ENCODE measurements around the gene FLOT2.
"Not testable (repeated sequence)": the region's sequence is repeated elsewhere in the genome, so short reads cannot be mapped to it uniquely, and the experiment has no call there.

The FLOT2 gene

DNA sequence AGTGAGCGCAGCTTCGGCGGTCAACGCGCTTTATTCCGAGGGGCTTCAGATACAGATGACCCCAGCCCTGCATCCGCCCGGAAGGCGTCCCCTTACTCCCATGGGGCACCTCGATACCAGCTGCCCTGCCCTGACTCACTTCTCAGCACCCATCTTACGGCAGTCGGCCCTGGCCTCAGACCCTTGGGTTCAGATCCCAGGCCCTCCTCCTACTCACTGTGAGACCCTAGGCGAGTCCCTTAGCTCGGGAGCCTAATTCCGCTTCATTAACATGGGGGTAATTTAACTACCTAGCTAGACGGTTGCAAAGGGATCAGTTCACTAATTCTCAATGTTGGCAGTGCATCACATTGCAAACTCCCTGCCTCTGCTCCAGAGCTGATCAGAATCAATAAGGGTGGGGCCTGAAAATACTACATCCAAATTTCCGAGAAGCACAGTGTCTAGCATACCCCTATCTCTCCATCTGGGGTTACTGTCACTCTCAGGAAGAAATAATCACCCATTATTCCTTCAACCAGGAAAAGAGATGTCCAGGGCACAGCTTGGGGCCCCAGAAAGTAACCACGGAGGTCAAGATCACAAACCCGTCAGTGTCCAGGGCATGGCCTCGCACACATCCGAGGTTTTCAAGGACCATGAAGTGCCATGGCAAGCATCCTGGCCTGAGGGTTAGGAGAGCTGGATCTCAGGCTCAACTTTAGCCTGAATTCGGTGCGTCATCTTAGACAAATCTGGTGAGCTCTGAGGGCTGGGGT is 415 bp upstream of the FLOT2 start:
- DNase-seq = peak in 2 of 58 donors; percentile 20 to 64

DNA sequence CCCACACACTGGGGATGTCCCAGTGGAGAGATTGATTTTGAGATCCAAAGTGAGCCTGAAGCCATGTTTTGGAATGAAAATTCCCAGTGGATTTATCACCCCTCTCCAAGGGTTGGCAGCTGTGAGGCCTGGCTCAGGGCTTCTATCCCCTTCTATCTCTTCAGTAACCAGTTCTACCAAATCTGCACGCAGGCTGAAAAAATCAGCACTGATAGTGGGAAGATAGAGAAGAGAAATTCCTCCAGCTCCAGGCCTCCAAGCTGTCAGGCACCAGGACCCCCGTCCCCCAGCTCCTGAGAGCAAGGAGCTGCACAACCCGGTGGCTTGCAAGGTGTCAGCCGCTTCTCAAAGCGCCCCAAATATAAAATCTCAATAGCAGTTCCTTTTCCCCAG is 1.0 kb downstream of the FLOT2 start:
- no peak for DNase-seq

DNA sequence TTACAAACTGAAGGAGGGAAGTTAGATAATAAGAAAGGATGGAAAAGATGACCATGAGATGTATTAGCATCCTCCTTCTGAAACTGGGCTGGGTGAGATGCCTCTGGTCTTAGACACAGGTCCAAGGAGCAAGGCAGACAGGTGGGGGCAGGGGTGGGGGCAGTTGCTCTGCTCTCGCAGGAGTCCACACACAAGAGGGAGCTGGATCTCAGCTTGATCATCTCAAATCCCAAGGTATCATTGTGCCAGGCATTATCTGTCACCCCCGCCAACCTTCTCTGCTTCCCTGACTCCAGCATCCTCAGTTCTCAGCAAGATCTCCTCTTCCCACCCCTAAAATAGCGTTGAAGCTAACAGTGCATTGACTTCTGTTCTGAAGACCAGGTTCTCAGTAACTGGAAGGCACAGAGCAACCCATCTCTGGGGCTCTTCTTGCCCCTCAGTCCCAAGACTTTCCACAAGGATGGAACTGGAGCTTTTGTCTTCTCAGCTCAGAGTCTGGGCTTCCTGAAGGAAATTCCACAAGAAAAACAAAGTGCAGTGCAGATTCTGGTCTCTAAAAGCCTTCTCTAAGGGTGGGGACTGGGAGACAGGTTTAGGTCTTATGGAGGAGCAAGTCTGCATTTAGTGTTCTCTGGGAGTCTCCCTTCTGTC is 1.6 kb downstream of the FLOT2 start:
- DNase-seq = no peak

DNA sequence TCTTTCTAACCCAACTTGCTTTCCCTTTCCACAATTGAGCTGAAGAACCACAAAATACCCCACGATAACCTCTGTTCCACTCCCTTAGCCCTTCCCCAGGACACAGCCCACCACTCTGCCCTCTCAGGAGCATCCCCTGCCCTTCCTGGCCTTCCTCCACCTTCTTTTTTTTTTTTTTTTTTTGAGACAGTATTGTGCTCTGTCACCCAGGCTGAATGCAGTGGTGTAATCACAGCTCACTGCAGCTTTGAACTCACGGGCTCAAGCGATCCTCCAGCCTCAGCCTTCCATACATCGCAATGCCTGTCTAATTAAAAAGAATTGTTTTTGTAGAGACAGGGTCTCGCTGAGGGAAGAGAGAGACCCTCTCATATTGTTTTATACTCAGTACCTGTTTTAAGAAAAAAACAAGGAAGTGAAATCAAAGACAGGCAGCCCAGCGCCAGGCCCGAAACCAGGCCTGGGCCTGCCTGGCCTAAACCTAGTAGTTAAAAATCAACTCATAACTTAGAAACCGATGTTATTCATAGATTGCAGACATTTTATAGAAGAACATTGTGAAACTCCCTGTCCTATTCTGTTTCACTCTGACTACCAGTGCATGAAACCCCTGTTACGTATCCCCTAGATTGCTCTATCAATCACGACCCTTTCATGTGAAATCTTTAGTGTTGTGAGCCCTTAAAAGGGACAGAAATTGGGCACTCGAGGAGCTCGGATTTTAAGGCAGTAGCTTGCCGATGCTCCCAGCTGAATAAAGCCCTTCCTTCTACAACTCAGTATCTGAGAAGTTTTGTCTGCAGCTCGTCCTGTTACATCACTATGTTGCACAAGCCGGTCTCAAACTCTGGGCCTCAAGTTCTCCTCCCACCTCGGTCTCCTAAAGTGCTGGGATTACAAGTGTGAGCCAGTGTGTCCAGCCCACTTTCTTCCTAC is 4.0 kb downstream of the FLOT2 start:
- not testable (repeated sequence) for DNase-seq

DNA sequence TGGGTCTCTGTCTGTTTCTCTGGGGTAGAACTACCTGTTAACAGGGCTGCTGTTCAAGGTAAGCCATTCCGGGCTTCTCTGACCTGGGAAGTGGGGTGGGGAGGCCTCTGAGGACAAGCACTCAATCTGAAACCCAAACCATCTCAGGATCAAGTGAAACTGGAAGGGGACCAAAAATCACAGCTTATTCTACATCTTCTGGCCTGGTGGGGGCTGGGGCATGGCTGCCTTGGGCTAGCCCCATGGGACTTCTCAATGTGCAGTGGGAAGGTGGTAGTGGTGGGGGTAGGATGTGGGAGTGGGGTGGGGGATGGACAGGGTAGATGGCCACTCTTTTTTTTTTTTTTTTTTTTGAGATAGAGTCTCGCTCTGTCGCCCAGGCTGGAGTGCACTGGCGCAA is 5.5 kb downstream of the FLOT2 start:
- no peak for DNase-seq

DNA sequence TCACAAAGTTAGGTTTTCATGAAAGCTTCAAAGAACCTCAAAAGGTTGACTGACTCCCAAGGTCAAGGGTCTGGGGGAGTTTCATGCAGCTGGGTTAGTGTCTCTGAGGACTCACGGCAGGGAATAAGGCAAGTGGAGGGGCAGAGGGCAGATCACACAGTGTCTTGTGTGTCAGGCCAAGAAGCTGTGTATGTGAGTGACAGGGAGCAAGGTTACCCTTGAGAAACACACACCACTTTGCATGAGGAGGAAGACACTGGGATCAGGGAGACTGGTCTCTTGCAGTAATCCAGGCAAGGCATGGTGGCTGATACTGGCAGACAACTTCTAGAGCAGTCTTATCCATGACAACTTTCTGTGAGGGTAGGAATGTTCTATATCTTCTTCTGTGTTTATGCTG is 6.3 kb downstream of the FLOT2 start:
- DNase-seq = no peak

DNA sequence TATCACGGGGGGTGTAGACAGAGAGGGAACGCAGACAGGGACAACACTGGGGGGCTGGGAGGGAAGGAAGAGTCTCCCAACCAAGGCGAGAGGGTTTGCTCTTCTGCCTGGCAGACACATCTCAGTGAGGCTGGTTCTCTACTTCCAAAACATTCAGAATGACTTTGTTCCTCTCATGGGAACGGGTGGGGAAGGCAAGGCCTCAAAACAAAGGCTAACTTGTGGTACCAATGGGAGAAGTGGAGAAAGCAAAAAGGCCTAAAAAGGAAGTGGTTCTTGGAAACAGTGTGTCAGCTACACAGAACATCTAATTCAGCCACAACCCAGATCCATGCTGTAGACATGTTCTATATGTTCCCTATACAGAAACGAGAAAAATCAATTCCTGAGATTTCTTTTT is 7.5 kb downstream of the FLOT2 start:
- DNase-seq = no peak

DNA sequence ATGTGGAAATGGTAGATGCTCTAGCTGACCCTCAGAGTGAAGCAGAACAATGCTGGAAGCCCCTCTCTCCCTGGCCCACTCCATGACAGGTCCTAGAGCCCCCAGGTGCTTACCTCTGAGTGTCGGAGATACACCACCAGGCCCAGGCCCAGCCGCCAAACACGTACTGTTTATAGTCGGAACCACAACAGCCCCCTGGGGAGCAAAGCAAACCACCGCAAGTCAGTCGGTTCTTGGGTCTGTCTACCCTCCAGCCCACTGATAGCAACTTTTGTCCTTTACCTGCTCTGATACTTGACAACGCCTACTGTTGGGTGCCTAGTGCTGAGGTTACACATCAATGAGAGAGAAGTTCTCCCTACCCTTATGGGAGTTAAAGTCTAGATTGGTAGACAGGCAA is 8.7 kb downstream of the FLOT2 start:
- no peak for DNase-seq

DNA sequence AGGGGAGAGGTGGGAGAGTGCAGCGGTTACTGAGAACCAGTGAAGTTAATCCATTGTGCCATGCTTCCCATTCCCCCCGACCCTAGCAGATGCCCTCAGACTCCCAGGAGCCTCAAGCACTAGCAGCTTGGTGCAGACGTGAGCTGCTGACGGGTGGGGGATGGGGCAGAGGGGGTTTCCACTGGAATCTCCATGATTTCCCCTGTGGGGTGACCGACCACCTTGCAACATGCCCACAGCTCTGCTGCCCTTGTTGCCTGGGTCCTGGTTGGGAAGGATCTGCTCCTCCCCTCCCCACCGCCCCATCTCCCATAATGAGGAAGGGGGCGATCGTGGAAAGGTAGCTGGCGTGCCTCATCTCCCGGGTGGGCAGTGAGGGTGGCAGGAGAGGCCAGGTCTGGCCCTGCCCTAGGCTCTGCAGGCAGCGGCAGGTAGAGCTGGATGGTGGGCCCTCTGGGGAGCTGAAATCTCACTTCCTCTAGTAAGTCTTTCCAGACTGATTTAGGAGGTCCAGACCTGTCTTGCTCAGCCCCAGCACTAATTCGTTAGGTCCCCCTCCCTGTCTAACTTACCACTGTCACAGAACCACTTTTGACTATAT is 9.6 kb downstream of the FLOT2 start:
- no peak for DNase-seq

DNA sequence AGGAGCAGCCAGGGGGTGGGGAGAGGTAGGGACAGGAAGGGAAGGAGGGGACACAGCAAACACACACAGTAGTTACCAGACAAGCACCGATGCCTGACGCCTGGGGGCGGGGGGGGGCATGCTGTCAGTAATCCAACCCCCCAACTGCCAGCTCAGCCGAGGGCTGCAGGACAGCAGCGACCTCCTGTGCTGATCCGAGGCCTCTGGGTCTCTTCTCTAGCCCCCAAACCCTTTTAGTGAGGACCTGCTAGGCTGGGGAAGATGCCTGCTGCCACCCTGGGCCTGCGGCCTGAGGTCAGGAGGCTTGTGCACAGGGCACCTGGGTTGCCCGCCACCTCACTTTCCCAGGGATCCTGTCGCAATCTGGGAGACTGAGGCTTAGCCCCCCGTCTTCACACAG is 11.6 kb downstream of the FLOT2 start:
- no peak for DNase-seq

DNA sequence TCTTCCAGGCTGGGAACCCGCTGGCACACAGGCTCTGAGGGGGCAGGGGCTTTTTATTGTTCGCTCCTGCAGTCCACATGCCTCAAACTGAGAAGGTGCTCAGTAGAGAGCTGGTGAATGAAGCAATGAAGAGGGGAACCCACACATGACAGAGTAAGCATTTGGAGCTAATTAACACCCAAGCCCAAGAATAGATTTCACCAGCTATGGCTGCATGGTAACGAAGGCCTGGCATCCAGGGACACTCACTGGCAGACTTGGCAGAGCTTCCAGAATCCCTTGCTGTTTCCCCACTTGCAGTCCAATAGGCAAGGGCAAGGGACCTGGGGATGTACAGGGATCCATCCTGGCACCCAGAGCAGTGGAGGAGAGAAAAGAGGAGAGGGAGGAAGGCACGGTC is 12.2 kb downstream of the FLOT2 start:
- DNase-seq = peak in 15 of 58 donors; percentile 8 to 64 (median 25)

DNA sequence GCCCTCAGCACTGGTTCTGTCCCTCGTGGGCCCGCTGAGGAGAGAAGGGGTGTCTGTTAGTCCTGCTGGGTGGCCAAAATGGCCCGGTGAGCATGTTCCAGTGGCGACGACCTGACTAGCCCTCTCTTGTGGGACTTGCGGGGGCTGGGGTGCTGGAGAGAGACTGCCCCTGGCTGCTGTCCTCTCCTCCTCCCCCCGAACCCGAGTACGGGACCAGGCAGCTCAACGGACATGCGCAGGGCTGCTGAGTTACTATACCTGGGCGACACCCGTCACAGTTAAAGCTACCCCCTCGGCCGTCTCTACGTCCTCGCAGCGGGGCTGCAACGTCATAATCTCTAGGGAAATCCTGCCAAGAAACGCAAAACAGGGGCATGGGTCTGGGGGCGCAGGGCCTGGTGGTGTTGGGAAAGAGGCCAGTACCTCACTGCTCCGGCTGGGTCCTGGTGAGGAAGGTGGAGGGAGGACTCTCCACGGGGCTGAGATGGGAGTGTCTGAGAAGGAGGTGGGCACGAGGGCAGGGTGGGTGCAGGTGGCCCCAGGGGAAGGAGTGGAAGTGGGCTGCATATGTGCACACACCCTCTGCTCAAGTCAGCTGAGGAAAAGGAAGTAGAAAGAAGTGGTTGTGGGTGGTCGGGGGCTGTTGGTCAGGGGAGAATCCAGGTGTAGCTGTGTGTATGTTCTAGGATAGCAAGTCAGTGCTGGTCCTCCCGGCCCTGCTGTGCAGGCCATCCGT is 13.4 kb downstream of the FLOT2 start:
- DNase-seq = no peak

DNA sequence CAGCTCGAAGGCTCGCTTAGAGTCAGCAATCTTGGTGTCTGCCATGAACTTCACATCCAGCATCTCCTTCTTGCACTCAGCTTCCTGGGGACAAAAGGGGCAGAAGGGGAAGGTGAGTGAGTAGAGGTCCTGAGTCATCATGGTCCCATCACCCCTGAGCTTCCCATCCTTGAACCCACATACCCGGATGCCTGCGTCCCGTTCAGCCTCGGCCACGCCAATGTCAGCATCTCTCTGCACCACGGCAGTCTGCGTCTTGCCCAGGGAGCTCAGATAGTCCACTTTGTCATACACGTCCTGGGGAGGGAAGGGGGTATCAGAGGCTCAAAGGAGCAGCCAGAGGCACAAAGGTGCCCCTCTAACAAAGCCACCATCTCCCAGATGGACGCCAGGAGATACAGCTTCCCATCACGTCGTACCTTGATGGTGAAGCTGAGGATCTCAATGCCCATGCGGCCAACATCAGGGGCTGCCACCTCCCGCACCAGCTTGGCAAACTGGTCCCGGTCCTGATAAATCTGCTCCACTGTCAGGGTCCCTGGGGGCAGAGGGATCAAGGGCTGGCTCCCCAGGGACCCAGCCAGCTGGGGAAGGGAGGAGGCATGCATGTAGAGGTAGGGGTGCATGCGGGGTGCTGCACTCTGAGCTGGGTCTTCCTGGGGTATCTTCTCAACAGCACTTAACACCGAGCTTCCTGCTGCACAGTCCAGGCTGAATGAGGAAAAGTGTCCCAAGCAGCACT is 15.2 kb downstream of the FLOT2 start:
- no peak for DNase-seq

DNA sequence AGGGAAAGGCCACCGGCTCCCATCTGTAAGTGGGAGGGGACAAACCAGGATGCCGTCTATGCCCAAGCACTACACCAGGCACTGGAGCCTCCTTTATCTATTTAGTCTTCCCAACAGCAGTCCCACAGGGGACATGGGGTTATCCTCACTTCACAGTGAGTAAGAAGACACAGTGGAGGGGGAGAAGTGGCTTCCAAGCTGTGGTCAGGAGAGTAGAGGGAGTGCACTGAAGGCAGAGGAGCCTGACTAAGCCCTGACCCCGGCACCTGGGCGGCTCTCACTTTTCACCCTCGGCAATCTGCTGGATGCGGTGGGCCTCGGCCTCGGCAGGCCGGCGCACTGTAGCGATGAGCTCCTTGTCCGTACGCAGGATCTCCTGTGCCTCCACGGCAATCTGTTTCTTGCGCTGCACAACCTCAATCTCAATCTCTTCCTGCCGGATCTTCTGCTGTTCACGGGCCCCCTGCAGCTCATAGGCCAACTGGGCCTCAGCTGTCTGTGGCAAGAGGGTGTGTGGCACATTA is 15.9 kb downstream of the FLOT2 start:
- DNase-seq = no peak

DNA sequence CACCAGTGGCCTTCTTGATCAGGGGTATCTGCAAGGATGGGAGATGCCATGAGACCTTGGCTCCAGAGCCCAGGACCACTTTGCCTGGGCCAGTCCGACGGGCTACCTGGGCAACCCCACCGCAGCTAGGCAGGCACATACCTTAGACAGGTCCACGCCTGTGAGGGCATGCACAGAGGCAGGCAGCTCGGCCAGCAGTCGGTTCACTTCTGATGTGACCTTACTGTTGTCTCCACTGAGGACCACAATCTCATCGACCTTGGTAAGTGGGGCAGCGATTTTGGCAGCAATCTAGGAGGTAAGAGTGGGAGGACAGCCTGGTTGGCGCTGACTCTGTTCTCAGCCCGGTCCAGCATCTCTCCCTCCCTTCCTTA is 17.0 kb downstream of the FLOT2 start:
- no peak for DNase-seq

DNA sequence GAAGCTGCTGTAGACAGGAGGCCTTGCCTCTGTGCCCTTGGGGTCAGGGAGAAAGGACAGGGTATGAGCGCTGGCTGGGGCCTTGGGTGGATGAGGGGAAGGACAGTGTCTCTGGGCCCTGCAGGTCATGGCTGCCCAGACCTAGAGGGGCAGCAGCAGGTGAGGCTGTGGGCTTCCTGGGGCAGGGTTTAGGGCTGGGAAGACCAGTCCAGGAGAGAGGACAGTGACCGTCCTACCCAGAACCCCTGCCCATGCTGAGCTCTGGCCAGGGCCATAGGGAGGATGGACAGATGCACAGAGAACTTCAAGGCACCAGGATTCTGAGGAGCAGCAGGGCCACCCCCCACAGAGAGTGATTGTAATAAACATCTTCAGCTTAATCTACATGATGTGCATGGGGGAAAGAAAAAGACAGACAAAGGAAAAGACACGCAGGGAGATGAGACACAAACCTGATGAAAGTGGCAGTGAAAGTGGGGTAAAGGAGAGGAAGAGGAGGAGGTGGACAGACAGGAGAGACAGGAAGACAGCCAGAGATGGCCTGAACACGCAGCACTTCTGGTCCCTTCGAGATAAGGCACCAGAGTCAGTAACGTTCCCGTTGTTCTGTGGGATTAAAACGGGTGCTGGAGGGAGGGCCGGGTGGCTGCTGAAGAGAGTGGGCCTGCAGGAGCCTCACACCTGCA is 17.5 kb downstream of the FLOT2 start:
- no peak for DNase-seq

DNA sequence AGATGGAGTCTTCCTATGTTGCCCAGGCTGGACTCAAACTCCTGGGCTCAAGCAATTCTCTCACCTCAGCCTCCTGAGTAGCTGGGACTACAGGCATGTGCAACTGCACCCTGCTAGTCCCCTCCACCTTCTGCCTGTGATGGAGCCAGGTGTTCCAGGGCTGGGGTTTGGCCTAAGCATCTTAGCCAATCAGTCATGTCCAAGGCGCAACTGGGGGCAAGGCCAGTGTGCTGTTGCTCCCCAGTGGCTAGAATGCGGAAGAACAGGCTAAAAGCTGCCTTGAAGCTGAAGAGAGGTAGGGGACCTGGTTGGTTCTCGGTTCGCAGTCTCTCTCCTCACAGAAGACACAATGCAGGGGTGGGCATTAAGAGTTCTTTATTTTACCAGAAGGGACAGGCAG is 18.6 kb downstream of the FLOT2 start:
- peak in 2 of 58 donors; percentile 5 to 6 for DNase-seq

DNA sequence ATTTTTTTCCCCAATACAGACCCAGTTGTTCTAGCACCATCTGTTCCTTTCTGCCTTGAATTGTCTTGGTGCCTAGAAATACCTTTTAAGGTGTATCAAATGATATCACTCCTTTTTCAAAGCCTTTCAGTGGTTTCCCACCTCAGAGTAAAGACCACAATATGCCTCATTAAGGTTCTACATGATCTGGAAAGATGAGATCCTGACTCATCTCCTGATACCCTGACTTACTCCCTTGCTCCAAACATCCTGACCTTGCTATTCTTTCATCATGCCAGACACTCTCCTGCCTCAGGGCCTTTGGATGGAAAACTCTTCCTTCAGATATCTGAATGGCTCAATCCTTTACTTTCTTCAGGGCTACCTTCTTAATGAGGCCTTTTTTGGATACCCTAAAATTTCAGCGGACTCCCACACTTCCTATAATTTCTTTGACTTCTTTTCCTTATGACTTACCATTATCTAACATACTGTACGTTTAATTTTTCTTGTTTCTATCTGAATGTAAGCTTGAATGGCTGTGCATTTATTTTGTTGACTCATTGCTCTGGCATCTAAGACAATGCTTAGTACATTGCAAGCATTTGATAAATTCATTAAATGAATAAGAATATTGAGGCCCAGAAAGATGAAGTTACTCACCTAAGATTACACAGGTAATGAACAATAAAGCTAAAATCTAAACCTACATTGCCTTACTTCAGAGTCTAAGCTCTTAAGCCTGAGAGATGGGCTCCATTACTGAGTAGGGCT is 19.2 kb downstream of the FLOT2 start:
- no peak for DNase-seq

Measured in anterior cingulate cortex (tissue), 58 donors.